Naive thymus-derived CD4-positive, alpha-beta T cell (primary cell): ENCODE measurements around the gene ERN1. TPM values are rescaled to one million over a fixed set of nuclear protein-coding genes. Genes with fewer than 3 reads are reported as not detected.

Source experiments
- ATAC-seq: fragments of 150-1000 bp; cut with Tn5 transposase; 2 replicates; pipeline ENCODE4 v1.10.0; 2021; ENCODE audit warnings: mild to moderate bottlenecking, moderate library complexity
- CTCF ChIA-PET: fragments of 350-600 bp; sonication (Branson Sonifier 250); formaldehyde crosslinking; loops from one replicate; lab custom pipeline; 2021; ENCODE audit warnings: antibody characterized with exemption; lab: Charles Lee
- POLR2A ChIA-PET: fragments of 350-600 bp; sonication (Branson Sonifier 250); formaldehyde crosslinking; loops from one replicate; lab custom pipeline; 2021; ENCODE audit warnings: antibody characterized with exemption, inconsistent platforms; lab: Charles Lee
- DNase-seq, 9 donors: peaks; one replicate each; pipeline versions ENCODE4 v3.0.0 to v3.0.0-alpha.2; 2020 to 2022; ENCODE audit warnings: mixed read lengths in 1 of 9
- H3K27ac ChIP-seq: one replicate; pipeline ENCODE4 v1.7.0; 2013; ENCODE audit warnings: mild to moderate bottlenecking, low read depth, low read length, moderate library complexity
- H3K27me3 ChIP-seq, 2 donors: one replicate each; pipeline ENCODE4 v1.7.0; 2013; ENCODE audit warnings: low read length in 2 of 2, mild to moderate bottlenecking in 2 of 2, moderate library complexity in 2 of 2; ENCODE audit not compliant: control insufficient read depth in 2 of 2, insufficient read depth in 2 of 2
- H3K36me3 ChIP-seq, 3 experiments: 1 replicate in 2 of 3; 2 replicates in 1 of 3; pipeline ENCODE4 v1.7.0; 2013; ENCODE audit warnings: low read length in 3 of 3, mild to moderate bottlenecking in 3 of 3, moderate library complexity in 1 of 3; ENCODE audit not compliant: insufficient read depth in 3 of 3, control insufficient read depth in 2 of 3
- H3K4me1 ChIP-seq, 2 donors: one replicate each; pipeline ENCODE4 v1.7.0; 2013; ENCODE audit warnings: low read length in 2 of 2, mild to moderate bottlenecking in 2 of 2, moderate library complexity in 1 of 2; ENCODE audit not compliant: control insufficient read depth in 2 of 2, insufficient read depth in 2 of 2
- H3K4me3 ChIP-seq: 2 replicates; pipeline ENCODE4 v1.7.0; 2013; ENCODE audit warnings: mild to moderate bottlenecking, low read length
- H3K9me3 ChIP-seq, 3 experiments: 1 replicate in 2 of 3; 2 replicates in 1 of 3; pipeline ENCODE4 v1.7.0; 2013; ENCODE audit warnings: low read length in 3 of 3; ENCODE audit not compliant: control insufficient read depth in 2 of 3
- H3K27ac Mint-ChIP-seq, 9 donors: one replicate each; pipeline ENCODE4 v1.8.0; 2020 to 2022; ENCODE audit warnings: mixed read lengths in 9 of 9, mild to moderate bottlenecking in 8 of 9, moderate library complexity in 5 of 9, inconsistent platforms in 2 of 9
- H3K27me3 Mint-ChIP-seq, 5 donors: one replicate each; pipeline ENCODE4 v1.8.0; 2021 to 2022; ENCODE audit warnings: mixed read lengths in 5 of 5, mild to moderate bottlenecking in 1 of 5
- H3K36me3 Mint-ChIP-seq, 5 donors: one replicate each; pipeline ENCODE4 v1.8.0; 2020 to 2022; ENCODE audit warnings: mixed read lengths in 5 of 5, mild to moderate bottlenecking in 3 of 5, inconsistent platforms in 1 of 5
- H3K4me1 Mint-ChIP-seq, 7 donors: one replicate each; pipeline ENCODE4 v1.8.0; 2020 to 2022; ENCODE audit warnings: mixed read lengths in 7 of 7, mild to moderate bottlenecking in 3 of 7, inconsistent platforms in 1 of 7
- H3K4me3 Mint-ChIP-seq, 10 donors: one replicate each; pipeline ENCODE4 v1.8.0; 2020 to 2022; ENCODE audit warnings: mild to moderate bottlenecking in 10 of 10, mixed read lengths in 10 of 10, moderate library complexity in 6 of 10, inconsistent platforms in 2 of 10
- H3K9me3 Mint-ChIP-seq, 11 donors: one replicate each; pipeline ENCODE4 v1.8.0; 2020 to 2022; ENCODE audit warnings: mixed read lengths in 11 of 11, mild to moderate bottlenecking in 4 of 11, inconsistent platforms in 1 of 11, moderate library complexity in 1 of 11
- intact Hi-C, 2 donors: fragments of 100-400 bp; cut with micrococcal nuclease; formaldehyde crosslinking; loops; one replicate each; pipeline ENCODE4 v1.15.1; 2023
- polyA plus RNA-seq, 2 donors: library from polyadenylated mRNA; unstranded; fragments of 300-500 nt; fragmentation: Illumina TruSeq; gene quantifications; one replicate each; pipeline ENCODE4 v1.2.3, GENCODE V29; 2021
- total RNA-seq, 6 experiments: library from RNA in 5 of 6; stranded (reverse) in 5 of 6; gene quantifications; 1 replicate in 5 of 6; 2 replicates in 1 of 6; pipeline ENCODE4 v1.2.3 and lab custom pipeline; 2021 to 2026

Gene ERN1
- total and polyA plus RNA-seq, 7 experiments from 2014 or later = 15.7 to 110 (median 60.3) TPM

GRCh38 chr17:64166876-64167275 is 36.9 kb upstream of the ERN1 start:
- ChIA-PET CTCF (interaction anchor here (1.0 kb wide), 1 partner anchor 33 kb away, joined by 3 read pairs; no protein-coding TSS in a partner anchor), POLR2A (no interaction called here)
- ATAC-seq (no peak), DNase-seq (no peak)
- no peaks in the 10 kb centered on the region for H3K27me3 ChIP-seq
- no peaks in the 10 kb centered on the region for H3K4me1 ChIP-seq
- Mint-ChIP-seq H3K4me1 (peaks cover 0 to 4% (median 0%) of the 10 kb centered on the region in 7 donors), H3K4me3 (no peak overlapping the region), H3K9me3 (no peaks in the 10 kb centered on the region), H3K27ac (no peak overlapping the region), H3K27me3 (no peaks in the 10 kb centered on the region), H3K36me3 (peaks cover 6 to 39% (median 15%) of the 10 kb centered on the region in 5 donors)
- no peak overlapping the region for H3K4me3 ChIP-seq
- no peak overlapping the region for H3K27ac ChIP-seq
- H3K36me3 ChIP-seq = peaks cover 0 to 20% (median 5%) of the 10 kb centered on the region in 3 experiments
- H3K9me3 ChIP-seq = no peaks in the 10 kb centered on the region
- intact Hi-C loops = no loop called here

DNA sequence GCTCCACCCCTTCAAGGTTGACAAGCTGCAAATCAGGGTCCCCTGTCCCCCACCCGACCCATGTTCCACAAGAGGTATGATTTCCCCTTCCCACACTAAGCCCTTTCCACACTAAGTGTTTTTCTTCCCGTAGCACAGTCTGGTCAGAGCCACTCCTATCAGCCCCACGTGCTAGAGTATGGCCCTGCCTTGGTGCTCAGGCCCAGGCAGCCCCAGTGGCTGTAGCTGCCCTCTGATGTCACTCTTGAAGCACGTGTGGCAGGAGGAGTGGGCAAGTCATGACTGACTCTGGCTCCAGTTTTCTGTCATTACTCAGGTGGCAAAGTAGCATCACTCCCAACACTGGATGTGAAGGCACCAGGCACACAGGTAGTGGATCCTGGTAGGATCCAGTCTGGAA is 35.4 kb upstream of the ERN1 start:
- no peaks in the 10 kb centered on the region for H3K9me3 ChIP-seq
- CTCF ChIA-PET = no interaction called here
- no peak overlapping the region for H3K27ac ChIP-seq
- POLR2A ChIA-PET = interaction anchor here (1.2 kb wide), 1 partner anchor 19 kb away, joined by 3 read pairs; no protein-coding TSS in a partner anchor
- H3K4me1 ChIP-seq = no peaks in the 10 kb centered on the region
- Mint-ChIP-seq H3K27me3 (no peaks in the 10 kb centered on the region), H3K27ac (no peak overlapping the region), H3K9me3 (no peaks in the 10 kb centered on the region), H3K4me3 (no peak overlapping the region), H3K36me3 (peaks cover 0 to 34% (median 7%) of the 10 kb centered on the region in 5 donors), H3K4me1 (no peaks in the 10 kb centered on the region)
- peaks cover 0 to 21% (median 0%) of the 10 kb centered on the region in 3 experiments for H3K36me3 ChIP-seq
- no peak overlapping the region for H3K4me3 ChIP-seq
- intact Hi-C loops = no loop called here
- H3K27me3 ChIP-seq = no peaks in the 10 kb centered on the region
- ATAC-seq (no peak), DNase-seq (no peak)

DNA sequence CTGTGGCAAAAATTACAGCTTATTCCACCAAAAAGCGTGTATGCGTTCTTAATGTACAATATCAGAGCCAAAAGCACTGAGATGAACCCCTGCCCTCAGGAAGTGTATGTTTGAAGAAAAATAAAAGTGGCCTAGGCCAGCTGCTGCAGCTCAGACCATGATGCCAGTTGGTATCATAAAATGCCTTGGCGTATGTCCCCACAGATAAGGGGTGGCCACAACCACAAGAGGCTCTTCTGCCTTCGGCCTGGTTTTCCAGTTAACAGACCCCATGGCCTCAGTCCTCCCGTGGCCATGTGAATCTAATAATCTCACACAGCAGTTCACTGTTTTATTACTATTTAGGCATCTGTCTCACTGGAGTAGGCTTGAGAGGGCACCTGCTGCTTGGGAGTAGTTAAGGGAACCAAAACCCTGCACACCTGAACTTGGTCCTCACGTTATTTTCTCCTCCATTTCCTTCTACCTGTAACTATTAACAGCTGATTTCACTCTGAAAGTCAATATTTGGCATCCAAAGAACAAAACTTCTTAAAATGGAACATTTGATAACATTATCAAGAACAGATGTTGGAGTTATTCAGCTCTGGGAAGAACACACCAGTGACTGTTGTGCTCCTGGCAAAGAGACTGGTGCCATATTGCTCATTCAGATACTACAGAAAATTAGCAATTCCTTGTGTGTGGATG is 34.8 kb upstream of the ERN1 start:
- H3K9me3 ChIP-seq = no peaks in the 10 kb centered on the region
- H3K4me3 Mint-ChIP-seq = no peak overlapping the region
- CTCF ChIA-PET = no interaction called here
- H3K27ac ChIP-seq = no peak overlapping the region
- no peaks in the 10 kb centered on the region for H3K4me1 Mint-ChIP-seq
- intact Hi-C loops = no loop called here
- no peaks in the 10 kb centered on the region for H3K27me3 Mint-ChIP-seq
- ATAC-seq (no peak), DNase-seq (no peak)
- H3K9me3 Mint-ChIP-seq = no peaks in the 10 kb centered on the region
- peaks cover 0 to 17% (median 0%) of the 10 kb centered on the region in 3 experiments for H3K36me3 ChIP-seq
- POLR2A ChIA-PET = interaction anchor here (0.9 to 1.2 kb wide), 3 partner anchors 18 to 20 kb away, joined by 3 read pairs; no protein-coding TSS in a partner anchor
- peaks cover 0 to 30% (median 4%) of the 10 kb centered on the region in 5 donors for H3K36me3 Mint-ChIP-seq
- no peaks in the 10 kb centered on the region for H3K27me3 ChIP-seq
- no peaks in the 10 kb centered on the region for H3K4me1 ChIP-seq
- no peak overlapping the region for H3K4me3 ChIP-seq
- no peak overlapping the region for H3K27ac Mint-ChIP-seq

DNA sequence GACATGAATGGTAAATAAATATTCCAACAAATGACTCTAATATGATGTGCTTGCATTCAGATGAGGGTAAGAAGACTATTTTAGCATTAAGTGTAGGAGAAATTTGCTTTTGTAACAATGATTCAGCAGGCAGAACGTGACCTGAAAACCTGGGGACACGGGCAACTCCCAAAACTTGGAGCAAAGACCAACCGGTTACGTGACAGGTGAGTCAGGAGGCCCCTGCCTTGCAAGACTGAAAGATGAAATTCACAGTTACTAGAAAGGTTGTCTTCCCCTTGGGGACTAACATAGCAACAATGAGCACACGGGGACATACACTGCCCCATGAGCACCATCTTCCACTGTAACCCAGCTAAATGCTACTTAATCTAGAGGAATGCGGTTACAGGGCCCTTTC is 33.5 kb upstream of the ERN1 start:
- Mint-ChIP-seq H3K9me3 (no peaks in the 10 kb centered on the region), H3K4me1 (no peaks in the 10 kb centered on the region), H3K27me3 (no peaks in the 10 kb centered on the region), H3K36me3 (peaks cover 0 to 29% (median 4%) of the 10 kb centered on the region in 5 donors), H3K4me3 (no peak overlapping the region), H3K27ac (no peak overlapping the region)
- ATAC-seq (no peak), DNase-seq (no peak)
- peaks cover 0 to 17% (median 0%) of the 10 kb centered on the region in 3 experiments for H3K36me3 ChIP-seq
- H3K4me1 ChIP-seq = no peaks in the 10 kb centered on the region
- intact Hi-C loops = no loop called here
- H3K27ac ChIP-seq = no peak overlapping the region
- POLR2A ChIA-PET = interaction anchor here (1.0 kb wide), 1 partner anchor 18 kb away, joined by 3 read pairs; no protein-coding TSS in a partner anchor
- CTCF ChIA-PET = no interaction called here
- no peaks in the 10 kb centered on the region for H3K27me3 ChIP-seq
- no peak overlapping the region for H3K4me3 ChIP-seq
- H3K9me3 ChIP-seq = no peaks in the 10 kb centered on the region

GRCh38 chr17:64162554-64162953 is 32.6 kb upstream of the ERN1 start:
- no peaks in the 10 kb centered on the region for H3K9me3 ChIP-seq
- H3K4me3 ChIP-seq = no peak overlapping the region
- Mint-ChIP-seq H3K27ac (no peak overlapping the region), H3K4me3 (no peak overlapping the region), H3K27me3 (no peaks in the 10 kb centered on the region), H3K36me3 (peaks cover 0 to 25% (median 4%) of the 10 kb centered on the region in 5 donors), H3K9me3 (no peaks in the 10 kb centered on the region), H3K4me1 (no peaks in the 10 kb centered on the region)
- POLR2A ChIA-PET = interaction anchor here (0.6 to 1.6 kb wide), 2 partner anchors 17 to 436 kb away, joined by 6 read pairs; no protein-coding TSS in a partner anchor
- no peak for ATAC-seq
- H3K36me3 ChIP-seq = peaks cover 0 to 17% (median 0%) of the 10 kb centered on the region in 3 experiments
- no peaks in the 10 kb centered on the region for H3K27me3 ChIP-seq
- no peak for DNase-seq
- no peaks in the 10 kb centered on the region for H3K4me1 ChIP-seq
- H3K27ac ChIP-seq = no peak overlapping the region
- intact Hi-C loops = no loop called here
- CTCF ChIA-PET = interaction anchor here (0.6 kb wide), 1 partner anchor 243 kb away, joined by 3 read pairs; no protein-coding TSS in a partner anchor

- Histone ChIP-seq H3K4me3 (no peak overlapping the region), H3K36me3 (peaks cover 0 to 12% (median 0%) of the 10 kb centered on the region in 3 experiments), H3K9me3 (no peaks in the 10 kb centered on the region), H3K27me3 (no peaks in the 10 kb centered on the region), H3K27ac (no peak overlapping the region), H3K4me1 (no peaks in the 10 kb centered on the region)
- Mint-ChIP-seq H3K27ac (peak overlapping the region in 3 of 9 donors; percentile 14 to 55 (median 48)), H3K36me3 (peaks cover 0 to 20% (median 2%) of the 10 kb centered on the region in 5 donors), H3K4me3 (no peak overlapping the region), H3K4me1 (no peaks in the 10 kb centered on the region), H3K27me3 (no peaks in the 10 kb centered on the region), H3K9me3 (no peaks in the 10 kb centered on the region)
- no peak for DNase-seq
- POLR2A ChIA-PET = interaction anchor here (1.6 kb wide), 1 partner anchor 16 kb away, joined by 6 read pairs; no protein-coding TSS in a partner anchor
- CTCF ChIA-PET = no interaction called here
- ATAC-seq = no peak
- intact Hi-C loops = no loop called here
These were observed 31.6 kb upstream of the ERN1 start for GRCh38 chr17:64161380-64162176.
